UCSD-AML1 (cell line): ENCODE data around the gene SLC28A1.

ENCODE experiments used
- DNase-seq: peaks from one replicate; lab custom pipeline; 2025; ENCODE audit not compliant: unreplicated experiment; lab: John Stamatoyannopoulos, UW

Gene SLC28A1

GRCh38 chr15:84883466-84883865 is 996 bp upstream of the SLC28A1 start:
- no peak for DNase-seq

- DNase-seq: no peak
Observed at GRCh38 chr15:84885801-84886200, 1.3 kb downstream of the SLC28A1 start.

- no peak for DNase-seq
Observed at GRCh38 chr15:84886211-84886983, 1.9 kb downstream of the SLC28A1 start.

- DNase-seq: no peak
Observed at GRCh38 chr15:84886984-84887299, 2.5 kb downstream of the SLC28A1 start.

- DNase-seq: no peak
Observed at GRCh38 chr15:84887938-84888337, 3.5 kb downstream of the SLC28A1 start.

- no peak for DNase-seq
Observed at GRCh38 chr15:84888639-84889038, 4.2 kb downstream of the SLC28A1 start.

GRCh38 chr15:84889313-84889990 is 5.0 kb downstream of the SLC28A1 start:
- no peak for DNase-seq

- peak; percentile 33 for DNase-seq
Observed at GRCh38 chr15:84889991-84890669, 5.7 kb downstream of the SLC28A1 start.

- DNase-seq: no peak
Observed at GRCh38 chr15:84890670-84891162, 6.3 kb downstream of the SLC28A1 start.

GRCh38 chr15:84891339-84891738 is 6.9 kb downstream of the SLC28A1 start:
- DNase-seq: no peak

- no peak for DNase-seq
Observed at GRCh38 chr15:84892786-84893307, 8.4 kb downstream of the SLC28A1 start.

- DNase-seq: no peak
Observed at GRCh38 chr15:84893607-84894006, 9.1 kb downstream of the SLC28A1 start.

GRCh38 chr15:84894736-84895425 is 10.4 kb downstream of the SLC28A1 start:
- DNase-seq: no peak

- no peak for DNase-seq
Observed at GRCh38 chr15:84898761-84899160, 14.3 kb downstream of the SLC28A1 start.

GRCh38 chr15:84899750-84900149 is 15.3 kb downstream of the SLC28A1 start:
- no peak for DNase-seq

- DNase-seq: no peak
Observed at GRCh38 chr15:84901540-84901939, 17.1 kb downstream of the SLC28A1 start.

GRCh38 chr15:84903751-84904150 is 19.3 kb downstream of the SLC28A1 start:
- DNase-seq: no peak

- no peak for DNase-seq
Observed at GRCh38 chr15:84904419-84904818, 20.0 kb downstream of the SLC28A1 start.

- no peak for DNase-seq
Observed at GRCh38 chr15:84905016-84905916, 20.8 kb downstream of the SLC28A1 start.

- no peak for DNase-seq
Observed at GRCh38 chr15:84907731-84908130, 23.3 kb downstream of the SLC28A1 start.
